Ovary (tissue), 9 donors: ENCODE measurements around the gene NCK2. TPM values are rescaled to one million over a fixed set of nuclear protein-coding genes. Genes with fewer than 3 reads are reported as not detected.

Experiments used
- DNase-seq, 5 donors: peaks; one replicate each; pipeline ENCODE4 v3.0.0-alpha.2; 2019 to 2020
- H3K27ac ChIP-seq, 2 donors: fragments of 200-600 bp; one replicate each; pipeline versions ENCODE4 v1.5.1 to v1.8.0; 2019 to 2022
- H3K27me3 ChIP-seq: fragments of 200-600 bp; one replicate; pipeline ENCODE4 v1.8.0; 2022
- H3K36me3 ChIP-seq: fragments of 200-600 bp; sonication (generic); one replicate; pipeline ENCODE4 v1.5.1; 2019
- H3K4me1 ChIP-seq: one replicate; pipeline ENCODE4 v1.8.1; 2013; ENCODE audit warnings: mild to moderate bottlenecking, moderate library complexity; ENCODE audit not compliant: insufficient read depth
- H3K4me3 ChIP-seq: fragments of 200-600 bp; sonication (generic); one replicate; pipeline ENCODE4 v1.5.1; 2017
- H3K9me3 ChIP-seq, 2 donors: fragments of 200-600 bp in 1 of 2; sonication (generic) in 1 of 2; one replicate each; pipeline versions ENCODE4 v1.5.1 to v1.8.1; 2013 to 2019; ENCODE audit warnings: mild to moderate bottlenecking in 1 of 2, moderate library complexity in 1 of 2
- CTCF ChIP-seq, 3 donors: fragments of 450-650 bp in 2 of 3; fragments of 200-600 bp in 1 of 3; IDR thresholded peaks; one replicate each; pipeline versions ENCODE4 v1.5.1 to v1.8.0; 2016 to 2022; ENCODE audit warnings: antibody characterized with exemption in 3 of 3, mild to moderate bottlenecking in 1 of 3
- EP300 ChIP-seq: sonication (generic); formaldehyde crosslinking; IDR thresholded peaks from one replicate; pipeline ENCODE4 v1.6.1; 2017; ENCODE audit warnings: antibody characterized with exemption
- POLR2A ChIP-seq: fragments of 450-650 bp; IDR thresholded peaks from one replicate; pipeline ENCODE4 v1.6.1; 2017; ENCODE audit warnings: antibody characterized with exemption, mild to moderate bottlenecking, moderate library complexity
- WGBS, 3 donors: extraction: QIAGEN DNeasy Blood & Tissue Kit in 1 of 3; methylation state at CpG; one replicate each; pipeline versions ENCODE4 v1.1.5 to v1.1.7; 2013 to 2017; 5-methylcytosine and 5-hydroxymethylcytosine counted together
- intact Hi-C, 4 donors: fragments of 100-400 bp; cut with DNase I; formaldehyde crosslinking; loops; one replicate each; pipeline versions ENCODE4 v1.11.0 to v1.15.1; 2022 to 2023
- polyA plus RNA-seq, 2 donors: library from polyadenylated mRNA; stranded (reverse); fragments of 200-250 nt in 1 of 2; fragments of 350-450 nt in 1 of 2; fragmentation: Illumina TruSeq in 1 of 2; extraction: RNeasy Lipid Tissue Mini Kit (QIAGEN cat#74804) in 1 of 2; gene quantifications; one replicate each; pipeline ENCODE4 v1.2.3, GENCODE V29; 2013 to 2014
- total RNA-seq, 7 donors: library from RNA; depleted of rRNA in 2 of 7; stranded (reverse); fragments of >200 nt in 2 of 7; fragmentation: NEBNext Ultra II Directional in 3 of 7; extraction: Animal tissue kit (Norgen Biotek cat#: 25700) in 3 of 7; gene quantifications; one replicate each; pipeline versions ENCODE4 v1.1.0 to v1.2.4, GENCODE V29; 2016 to 2023
- donor health status: DM: no; HTN: no; CAD: no; lungs with moderate emphysema.
- donor health status: DM: no; HTN: no; CAD: no.
- donor health status: Bipolar disorder and iron deficiency.
- donor health status: DM: yes; HTN: yes; CAD: no.
- donor health status: DM: no; HTN: no; CAD: no.
- donor health status: DM: yes; HTN: yes; CAD: no.

Gene NCK2
- total and polyA plus RNA-seq, 9 donors = 16.7 to 42.9 (median 31.2) TPM

GRCh38 chr2:105888625-105889024, 143.9 kb downstream of the NCK2 start:
- Histone ChIP-seq H3K9me3 (no peaks in the 10 kb centered on the region), H3K36me3 (no peaks in the 10 kb centered on the region), H3K27me3 (no peaks in the 10 kb centered on the region), H3K4me1 (peaks cover 6% of the 10 kb centered on the region), H3K27ac (no peak overlapping the region), H3K4me3 (no peak overlapping the region)
- intact Hi-C loops = loop anchor here in 1 of 4 donors (10.0 kb wide), 1 partner anchor 144 kb away; the partner anchor contains the start of gene NCK2
- 96 to 100% (median 97%) methylated on average over 2 of the region's 2 CpGs for WGBS, 3 donors
- no peak for TF ChIP-seq EP300
- no peak for TF ChIP-seq POLR2A
- DNase-seq = no peak

- H3K4me1 ChIP-seq = peaks cover 5% of the 10 kb centered on the region
- TF ChIP-seq CTCF (IDR thresholded peaks at IDR 0.05) = no peak
- TF ChIP-seq EP300 = no peak
- TF ChIP-seq POLR2A = no peak
- intact Hi-C loops = loop anchor here in 1 of 4 donors (10.0 kb wide), 1 partner anchor 144 kb away; the partner anchor contains the start of gene NCK2
- WGBS, 3 donors = 62 to 94% (median 79%) methylated on average over 3 of the region's 3 CpGs
- no peak for DNase-seq
- H3K27ac ChIP-seq = no peak overlapping the region
- H3K27me3 ChIP-seq = no peaks in the 10 kb centered on the region
- H3K36me3 ChIP-seq = no peaks in the 10 kb centered on the region
- H3K4me3 ChIP-seq = no peak overlapping the region
- no peaks in the 10 kb centered on the region for H3K9me3 ChIP-seq
Measured at GRCh38 chr2:105889046-105889445, 144.3 kb downstream of the NCK2 start.

GRCh38 chr2:105890111-105890510, 145.4 kb downstream of the NCK2 start:
- Histone ChIP-seq H3K4me3 (no peak overlapping the region), H3K27me3 (no peaks in the 10 kb centered on the region), H3K27ac (no peak overlapping the region), H3K4me1 (peaks cover 5% of the 10 kb centered on the region), H3K36me3 (no peaks in the 10 kb centered on the region), H3K9me3 (no peaks in the 10 kb centered on the region)
- TF ChIP-seq EP300 (no peak), POLR2A (no peak), CTCF (IDR thresholded peaks at IDR 0.05) (no peak)
- DNase-seq = no peak
- intact Hi-C loops = no loop called here
- WGBS, 3 donors = 40 to 97% (median 50%) methylated on average over 2 of the region's 2 CpGs

GRCh38 chr2:105890856-105891255, 146.1 kb downstream of the NCK2 start:
- no peaks in the 10 kb centered on the region for H3K27me3 ChIP-seq
- intact Hi-C loops = no loop called here
- peaks cover 5% of the 10 kb centered on the region for H3K4me1 ChIP-seq
- no peak overlapping the region for H3K27ac ChIP-seq
- no peak overlapping the region for H3K4me3 ChIP-seq
- no peak for DNase-seq
- no peak for TF ChIP-seq EP300
- no peak for TF ChIP-seq POLR2A
- TF ChIP-seq CTCF (IDR thresholded peaks at IDR 0.05) = no peak
- WGBS, 3 donors = 95 to 96% (median 96%) methylated on average over 10 of the region's 10 CpGs
- no peaks in the 10 kb centered on the region for H3K9me3 ChIP-seq
- no peaks in the 10 kb centered on the region for H3K36me3 ChIP-seq

- H3K9me3 ChIP-seq = no peaks in the 10 kb centered on the region
- no peaks in the 10 kb centered on the region for H3K27me3 ChIP-seq
- no peak overlapping the region for H3K4me3 ChIP-seq
- H3K27ac ChIP-seq = no peak overlapping the region
- peaks cover 2% of the 10 kb centered on the region for H3K4me1 ChIP-seq
- intact Hi-C loops = no loop called here
- WGBS, 3 donors = 95 to 96% (median 95%) methylated on average over 51 of the region's 51 CpGs
- TF ChIP-seq EP300 = no peak
- no peak for TF ChIP-seq POLR2A
- TF ChIP-seq CTCF (IDR thresholded peaks at IDR 0.05) = no peak
- H3K36me3 ChIP-seq = no peaks in the 10 kb centered on the region
- DNase-seq = no peak
Measured at GRCh38 chr2:105893011-105893995, 148.6 kb downstream of the NCK2 start.
